ENCODE measurements around the gene KIF2C. TPM values are rescaled to one million over a fixed set of nuclear protein-coding genes. Genes with fewer than 3 reads are reported as not detected.

KIF2C gene
- polyA plus RNA-seq, 1 experiment: 35.3 TPM

GRCh38 chr1:44805311-44806024 is 65.8 kb downstream of the KIF2C start:
- TF ChIP-seq, protein P1, sequence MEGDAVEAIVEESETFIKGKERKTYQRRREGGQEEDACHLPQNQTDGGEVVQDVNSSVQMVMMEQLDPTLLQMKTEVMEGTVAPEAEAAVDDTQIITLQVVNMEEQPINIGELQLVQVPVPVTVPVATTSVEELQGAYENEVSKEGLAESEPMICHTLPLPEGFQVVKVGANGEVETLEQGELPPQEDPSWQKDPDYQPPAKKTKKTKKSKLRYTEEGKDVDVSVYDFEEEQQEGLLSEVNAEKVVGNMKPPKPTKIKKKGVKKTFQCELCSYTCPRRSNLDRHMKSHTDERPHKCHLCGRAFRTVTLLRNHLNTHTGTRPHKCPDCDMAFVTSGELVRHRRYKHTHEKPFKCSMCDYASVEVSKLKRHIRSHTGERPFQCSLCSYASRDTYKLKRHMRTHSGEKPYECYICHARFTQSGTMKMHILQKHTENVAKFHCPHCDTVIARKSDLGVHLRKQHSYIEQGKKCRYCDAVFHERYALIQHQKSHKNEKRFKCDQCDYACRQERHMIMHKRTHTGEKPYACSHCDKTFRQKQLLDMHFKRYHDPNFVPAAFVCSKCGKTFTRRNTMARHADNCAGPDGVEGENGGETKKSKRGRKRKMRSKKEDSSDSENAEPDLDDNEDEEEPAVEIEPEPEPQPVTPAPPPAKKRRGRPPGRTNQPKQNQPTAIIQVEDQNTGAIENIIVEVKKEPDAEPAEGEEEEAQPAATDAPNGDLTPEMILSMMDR (IDR thresholded peaks at IDR 0.05; ENCODE audit: insufficient read depth, low read depth, low read length): 0 out of 2 replicates have a peak, but pooled peaks have one; percentile 3
- ChIA-PET CTCF (interaction anchor here (1.3 kb wide), 1 partner anchor 14 kb away, joined by 7 read pairs; no protein-coding TSS in a partner anchor), POLR2A (no interaction called here)
- no peaks in the 10 kb centered on the region for H3K27me3 ChIP-seq (ENCODE audit: control insufficient read depth, insufficient read depth, low read length)
- H3K36me3 ChIP-seq (ENCODE audit: control insufficient read depth, insufficient read depth, low read length): peaks cover 37% of the 10 kb centered on the region
- no peak for DNase-seq (ENCODE audit: low read depth)
- no peak overlapping the region for H3K4me3 ChIP-seq (ENCODE audit: low read depth, low read length)

DNA sequence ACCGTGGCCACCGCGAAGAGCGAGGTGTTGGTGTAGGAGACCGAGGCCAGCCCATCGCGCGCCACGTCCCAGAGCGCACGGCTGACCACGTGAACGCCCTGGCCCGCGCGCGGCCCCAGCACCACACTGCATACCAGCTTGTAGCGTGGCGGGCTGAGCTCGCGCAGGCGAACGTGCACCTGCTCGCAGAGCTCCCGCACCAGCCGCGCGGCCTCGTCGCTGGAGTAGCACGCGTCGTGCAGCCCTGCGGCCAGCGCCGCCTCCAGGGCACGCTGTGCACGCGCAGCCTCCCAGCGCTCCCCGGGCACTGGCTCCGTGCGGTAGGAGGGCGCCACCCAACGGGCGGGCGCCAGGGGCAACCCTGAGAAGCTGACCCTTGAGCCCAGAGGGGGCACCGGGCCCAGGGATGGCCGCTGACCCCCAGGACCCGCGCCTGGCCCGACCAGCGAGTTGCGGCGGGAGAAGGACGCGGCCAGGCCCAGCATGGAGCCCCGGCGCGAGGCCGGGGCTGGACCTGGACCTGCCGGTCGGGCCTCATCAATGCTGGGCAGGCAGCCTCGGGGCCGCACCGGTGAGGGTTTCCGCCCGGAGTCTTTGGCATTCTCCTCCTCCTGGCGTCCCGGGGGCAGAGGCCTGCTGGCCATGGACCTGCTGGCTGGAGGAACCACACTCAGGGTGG is 66.5 kb downstream of the KIF2C start:
- POLR2A ChIA-PET: no interaction called here
- no peak for DNase-seq (ENCODE audit: low read depth)
- H3K27me3 ChIP-seq (ENCODE audit: control insufficient read depth, insufficient read depth, low read length): no peaks in the 10 kb centered on the region
- peaks cover 37% of the 10 kb centered on the region for H3K36me3 ChIP-seq (ENCODE audit: control insufficient read depth, insufficient read depth, low read length)
- CTCF ChIA-PET: interaction anchor here (0.6 to 1.3 kb wide), 3 partner anchors 8 to 13 kb away, joined by 3 to 7 read pairs (median 5); no protein-coding TSS in a partner anchor
- TF ChIP-seq, protein P1 (IDR thresholded peaks at IDR 0.05; ENCODE audit: insufficient read depth, low read depth, low read length): no peak
- no peak overlapping the region for H3K4me3 ChIP-seq (ENCODE audit: low read depth, low read length)

DNA sequence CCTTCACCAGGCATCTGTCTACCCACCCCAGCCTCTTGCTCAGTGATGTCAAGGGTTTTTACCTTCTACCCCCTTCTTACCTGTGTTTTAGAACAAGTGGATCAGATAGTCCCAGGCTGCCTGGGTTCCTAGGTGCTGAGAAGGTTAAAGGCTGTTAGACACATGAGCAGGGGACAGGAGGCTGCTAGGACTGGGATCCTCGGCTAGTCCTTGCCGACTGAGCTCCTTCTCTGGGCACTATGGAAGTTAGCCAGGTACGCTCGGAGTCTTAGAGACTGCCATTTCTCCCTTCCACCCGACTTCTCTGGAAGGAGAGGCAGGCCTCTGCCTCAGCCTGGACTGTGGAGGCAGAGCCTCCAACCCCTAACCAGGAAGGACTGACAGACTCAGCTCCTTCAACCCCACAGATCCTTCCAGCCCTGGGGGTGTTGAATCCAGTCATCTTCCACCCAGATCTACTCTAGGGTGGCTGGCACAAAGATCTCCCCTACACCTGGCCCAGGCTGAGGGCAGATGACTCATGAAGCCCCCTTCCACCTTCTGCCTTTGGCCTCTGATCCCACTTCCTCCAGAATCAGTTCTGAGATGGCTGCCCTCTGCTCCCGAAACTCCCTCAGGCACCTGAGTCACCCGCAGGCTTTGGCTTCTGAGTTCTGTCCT is 67.2 kb downstream of the KIF2C start, which contains the start of gene DYNLT4:
TSS of gene DYNLT4 (minus strand) at position 648 of the 660 bp plus-strand sequence. CDS start 683 bp downstream, outside the sequence.
- ChIA-PET CTCF (interaction anchor here (0.6 to 2.9 kb wide), 5 partner anchors 9 to 208 kb away, joined by 3 to 8 read pairs (median 5); partner anchors contain the start of gene RPS8), POLR2A (interaction anchor here (3.2 kb wide), 1 partner anchor 12 kb away, joined by 9 read pairs; no protein-coding TSS in a partner anchor)
- DNase-seq (ENCODE audit: low read depth): no peak
- H3K36me3 ChIP-seq (ENCODE audit: control insufficient read depth, insufficient read depth, low read length): peaks cover 37% of the 10 kb centered on the region
- H3K4me3 ChIP-seq (ENCODE audit: low read depth, low read length): peak within 1 kb of the TSS; percentile 15
- TF ChIP-seq, protein P1 (IDR thresholded peaks at IDR 0.05; ENCODE audit: insufficient read depth, low read depth, low read length): no peak
- H3K27me3 ChIP-seq (ENCODE audit: control insufficient read depth, insufficient read depth, low read length): no peaks in the 10 kb centered on the region

DNA sequence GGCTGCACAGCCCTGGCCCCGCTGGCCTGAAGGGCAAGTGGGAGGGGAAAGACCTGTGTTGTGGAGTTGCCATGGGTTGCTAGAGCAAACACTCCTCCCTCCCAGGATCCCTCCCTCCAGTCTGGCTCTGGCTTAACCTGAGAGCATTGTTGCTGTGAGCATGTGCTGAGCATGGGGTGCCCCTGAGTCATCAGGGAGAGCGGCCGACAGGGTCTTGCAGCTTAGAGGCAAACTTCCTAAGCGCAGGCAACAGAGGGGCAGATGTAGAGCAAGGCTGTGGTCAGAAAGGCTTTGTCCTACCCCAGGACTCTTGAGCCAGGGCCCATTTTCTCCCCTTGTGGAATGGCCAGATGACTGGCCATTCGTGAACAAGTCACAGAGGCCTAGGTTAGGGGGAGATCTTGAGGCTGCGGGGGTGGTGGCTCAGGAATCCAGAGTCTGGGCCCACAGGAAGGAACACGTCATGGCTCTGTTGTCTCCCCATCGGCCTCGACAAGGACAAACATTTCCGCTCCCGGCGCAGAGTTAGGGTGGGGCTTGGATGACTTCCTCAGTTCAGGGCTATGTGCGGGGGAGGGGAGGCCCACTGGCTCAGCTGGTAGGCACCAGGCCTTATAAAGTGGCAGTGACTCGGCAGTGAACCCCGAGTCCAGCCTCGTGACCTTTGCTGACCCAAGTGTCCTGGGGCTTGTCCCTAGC is 67.9 kb downstream of the KIF2C start:
- DNase-seq (ENCODE audit: low read depth): peak; percentile 99
- Histone ChIP-seq H3K27me3 (ENCODE audit: control insufficient read depth, insufficient read depth, low read length) (no peaks in the 10 kb centered on the region), H3K36me3 (ENCODE audit: control insufficient read depth, insufficient read depth, low read length) (peaks cover 31% of the 10 kb centered on the region), H3K4me3 (ENCODE audit: low read depth, low read length) (no peak overlapping the region)
- TF ChIP-seq, protein P1 (IDR thresholded peaks at IDR 0.05; ENCODE audit: insufficient read depth, low read depth, low read length): no peak
- ChIA-PET CTCF (interaction anchor here (1.0 to 2.9 kb wide), 10 partner anchors 11 to 207 kb away, joined by 3 to 17 read pairs (median 5); partner anchors contain the start of genes BEST4, HECTD3, RPS8 and UROD), POLR2A (interaction anchor here (3.2 kb wide), 1 partner anchor 12 kb away, joined by 9 read pairs; no protein-coding TSS in a partner anchor)

Data from BJ (cell line).